K562 (cell line): ENCODE data around the gene CEACAM8.

Experiments used
- JUN ChIP-seq, 2 experiments: sonication (generic) in 1 of 2; formaldehyde crosslinking in 1 of 2; IDR thresholded peaks; 2 replicates each; pipeline versions ENCODE4 v1.6.1 to v1.8.0; 2012 to 2022; ENCODE audit warnings: borderline replicate concordance in 2 of 2, mild to moderate bottlenecking in 2 of 2, improper control_type of control experiment in 1 of 2, low read depth in 1 of 2, low read length in 1 of 2, missing genetic modification reagents in 1 of 2
- SRF ChIP-seq, 2 experiments: fragments of 250-450, 450-650 bp in 1 of 2; sonication (Bioruptor Pico) in 1 of 2; sonication (generic) in 1 of 2; formaldehyde crosslinking; IDR thresholded peaks; 2 replicates each; pipeline versions ENCODE4 v1.5.0 to v1.5.1; 2020 to 2022; ENCODE audit warnings: mild to moderate bottlenecking in 1 of 2, missing genetic modification reagents in 1 of 2
- ZNF121 ChIP-seq: sonication (generic); formaldehyde crosslinking; conservative IDR thresholded peaks from 2 replicates; pipeline ENCODE4 v1.8.0; 2022; ENCODE audit warnings: missing genetic modification reagents
- TF ChIP-seq, protein P1 (sequence below): fragments of 450-650 bp; IDR thresholded peaks from 2 replicates; pipeline ENCODE4 v1.6.1; 2018; ENCODE audit not compliant: partially characterized antibody

DNA sequence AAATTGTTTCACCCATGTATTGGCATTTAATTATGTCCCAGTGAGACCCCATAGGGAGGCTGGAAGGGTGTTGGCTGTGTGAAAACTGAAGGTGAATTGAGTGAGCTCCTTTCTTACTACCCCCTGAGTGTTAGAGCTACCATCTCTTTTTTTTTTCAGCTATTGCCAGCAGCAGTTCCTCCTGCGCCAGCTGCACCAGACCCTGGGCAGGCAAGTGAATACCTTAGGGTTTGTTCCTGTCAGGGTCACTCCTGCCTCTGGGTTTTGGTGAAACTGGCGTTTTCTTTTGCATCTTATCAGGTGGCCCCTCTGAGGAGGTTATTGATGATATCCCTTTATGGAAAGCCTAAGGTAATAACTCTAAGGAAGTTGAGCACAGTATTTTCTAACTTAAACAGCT, 25.5 kb downstream of the CEACAM8 start:
- TF ChIP-seq SRF (CRISPR knock-in tag; IDR thresholded peaks at IDR 0.05): no peak
- TF ChIP-seq ZNF121 (CRISPR knock-in tag): no peak
- TF ChIP-seq, protein P1, sequence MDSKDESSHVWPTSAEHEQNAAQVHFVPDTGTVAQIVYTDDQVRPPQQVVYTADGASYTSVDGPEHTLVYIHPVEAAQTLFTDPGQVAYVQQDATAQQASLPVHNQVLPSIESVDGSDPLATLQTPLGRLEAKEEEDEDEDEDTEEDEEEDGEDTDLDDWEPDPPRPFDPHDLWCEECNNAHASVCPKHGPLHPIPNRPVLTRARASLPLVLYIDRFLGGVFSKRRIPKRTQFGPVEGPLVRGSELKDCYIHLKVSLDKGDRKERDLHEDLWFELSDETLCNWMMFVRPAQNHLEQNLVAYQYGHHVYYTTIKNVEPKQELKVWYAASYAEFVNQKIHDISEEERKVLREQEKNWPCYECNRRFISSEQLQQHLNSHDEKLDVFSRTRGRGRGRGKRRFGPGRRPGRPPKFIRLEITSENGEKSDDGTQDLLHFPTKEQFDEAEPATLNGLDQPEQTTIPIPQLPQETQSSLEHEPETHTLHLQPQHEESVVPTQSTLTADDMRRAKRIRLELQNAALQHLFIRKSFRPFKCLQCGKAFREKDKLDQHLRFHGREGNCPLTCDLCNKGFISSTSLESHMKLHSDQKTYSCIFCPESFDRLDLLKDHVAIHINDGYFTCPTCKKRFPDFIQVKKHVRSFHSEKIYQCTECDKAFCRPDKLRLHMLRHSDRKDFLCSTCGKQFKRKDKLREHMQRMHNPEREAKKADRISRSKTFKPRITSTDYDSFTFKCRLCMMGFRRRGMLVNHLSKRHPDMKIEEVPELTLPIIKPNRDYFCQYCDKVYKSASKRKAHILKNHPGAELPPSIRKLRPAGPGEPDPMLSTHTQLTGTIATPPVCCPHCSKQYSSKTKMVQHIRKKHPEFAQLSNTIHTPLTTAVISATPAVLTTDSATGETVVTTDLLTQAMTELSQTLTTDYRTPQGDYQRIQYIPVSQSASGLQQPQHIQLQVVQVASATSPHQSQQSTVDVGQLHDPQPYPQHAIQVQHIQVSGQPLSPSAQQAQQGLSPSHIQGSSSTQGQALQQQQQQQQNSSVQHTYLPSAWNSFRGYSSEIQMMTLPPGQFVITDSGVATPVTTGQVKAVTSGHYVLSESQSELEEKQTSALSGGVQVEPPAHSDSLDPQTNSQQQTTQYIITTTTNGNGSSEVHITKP: no peak
- no peak for TF ChIP-seq JUN (IDR thresholded peaks at IDR 0.05; ENCODE audit: borderline replicate concordance, low read depth, low read length)
- TF ChIP-seq JUN (CRISPR knock-in tag; IDR thresholded peaks at IDR 0.05; ENCODE audit: borderline replicate concordance): no peak
